ENCODE data around the gene DYTN.
A peak's percentile ranks its signal among the peaks of the same experiment; 100 is the strongest.
"Not testable (repeated sequence)": the region's sequence is repeated elsewhere in the genome, so short reads cannot be mapped to it uniquely, and the experiment has no call there.

DYTN gene

GRCh38 chr2:206718296-206718695, at the start of gene DYTN:
DYTN (minus strand) TSS chr2:206718396; CDS start chr2:206718279, 117 bp downstream.
- intact Hi-C loops (cut with DNase I), result no loop called here
- no peak for DNase-seq

GRCh38 chr2:206766057-206766930, 48.1 kb upstream of the DYTN start:
- intact Hi-C loops (cut with DNase I), result no loop called here
- no peak for DNase-seq

GRCh38 chr2:206765242-206766056, 47.3 kb upstream of the DYTN start, which contains the start of the genes FASTKD2 and MDH1B:
FASTKD2 (plus strand) TSS chr2:206765606; CDS start chr2:206766694, 1,088 bp downstream.
MDH1B (minus strand) TSS chr2:206765328; CDS start chr2:206765271, 57 bp downstream.
- DNase-seq, result peak; percentile 72 to 97 (median 82)
- intact Hi-C loops (cut with DNase I), result no loop called here

- intact Hi-C loops (cut with DNase I), result no loop called here
- no peak for DNase-seq
These were observed 46.6 kb upstream of the DYTN start for GRCh38 chr2:206764673-206765241.

GRCh38 chr2:206756816-206757215, 38.6 kb upstream of the DYTN start:
- DNase-seq, result no peak
- intact Hi-C loops (cut with DNase I), result no loop called here

- no peak for DNase-seq
These were observed 22.6 kb upstream of the DYTN start for GRCh38 chr2:206740800-206741199.

GRCh38 chr2:206739271-206739670, 21.1 kb upstream of the DYTN start:
- no peak for DNase-seq
- intact Hi-C loops (cut with DNase I), result no loop called here

More at GRCh38 chr2:206740800-206741199, 22.6 kb upstream of the DYTN start:
- intact Hi-C loops (cut with DNase I), result no loop called here

GRCh38 chr2:206736935-206737334, 18.7 kb upstream of the DYTN start:
- intact Hi-C loops (cut with DNase I), result no loop called here
- DNase-seq, result no peak

GRCh38 chr2:206733341-206733740, 15.1 kb upstream of the DYTN start:
- intact Hi-C loops (cut with DNase I), result no loop called here
- no peak for DNase-seq

- intact Hi-C loops (cut with DNase I), result no loop called here
- DNase-seq, result peak in 4 of 10 donors; percentile 11 to 84 (median 26)
These were observed 10.3 kb upstream of the DYTN start for GRCh38 chr2:206728277-206729199.

- DNase-seq, result no peak
- intact Hi-C loops (cut with DNase I), result no loop called here
These were observed 9.1 kb upstream of the DYTN start for GRCh38 chr2:206727287-206727686.

- no peak for DNase-seq
- intact Hi-C loops (cut with DNase I), result no loop called here
These were observed 5.1 kb upstream of the DYTN start for GRCh38 chr2:206723288-206723687.

- DNase-seq, result no peak
- intact Hi-C loops (cut with DNase I), result no loop called here
These were observed 3.2 kb upstream of the DYTN start for GRCh38 chr2:206721256-206721920.

- DNase-seq, result no peak
- intact Hi-C loops (cut with DNase I), result no loop called here
These were observed 1.6 kb downstream of the DYTN start for GRCh38 chr2:206716623-206717022.

GRCh38 chr2:206715183-206715582, 3.0 kb downstream of the DYTN start:
- DNase-seq; intact Hi-C loops (cut with DNase I): not testable (repeated sequence)

- intact Hi-C loops (cut with DNase I), result no loop called here
- no peak for DNase-seq
These were observed 4.5 kb downstream of the DYTN start for GRCh38 chr2:206713746-206714145.

GRCh38 chr2:206708286-206708685, 9.9 kb downstream of the DYTN start:
- no peak for DNase-seq
- intact Hi-C loops (cut with DNase I), result no loop called here

- intact Hi-C loops (cut with DNase I), result no loop called here
- no peak for DNase-seq
These were observed 11.0 kb downstream of the DYTN start for GRCh38 chr2:206707164-206707701.
